MM.1S (cell line): ENCODE data around the gene RUFY2.

Experiments
- CTCF ChIP-seq: fragments of 300-600 bp; sonication (generic); IDR thresholded peaks from 2 replicates; pipeline ENCODE4 v1.5.1; 2016; ENCODE audit warnings: antibody characterized with exemption, low read length, mixed read lengths
- EZH2 ChIP-seq: fragments of 300-600 bp; sonication (generic); optimal IDR thresholded peaks from 2 replicates; pipeline ENCODE3; 2017; ENCODE audit warnings: low read depth, mild to moderate bottlenecking, antibody characterized with exemption, low read length, mixed read lengths
- EZH2phosphoT487 ChIP-seq: fragments of 300-600 bp; sonication (generic); IDR thresholded peaks from 2 replicates; pipeline ENCODE4 v1.6.1; 2018; ENCODE audit warnings: antibody characterized with exemption, low read length

DNA sequence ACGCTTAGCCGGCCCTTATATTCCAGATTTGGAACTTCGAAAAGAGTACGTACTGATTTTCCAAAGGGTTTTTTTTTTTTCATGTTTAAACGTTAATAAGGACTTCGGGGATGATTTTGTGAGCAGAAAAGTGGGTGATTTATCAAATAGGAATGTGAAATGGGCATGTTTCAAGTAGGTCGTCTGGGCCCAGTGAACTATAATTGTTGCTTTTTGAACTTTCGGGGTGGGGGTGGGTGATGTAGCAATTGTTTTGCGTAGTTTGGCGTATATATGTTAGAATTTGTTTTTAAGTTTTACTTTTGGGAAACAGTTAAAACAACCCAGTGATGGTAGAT is 74.0 kb downstream of the RUFY2 start:
- TF ChIP-seq CTCF (no peak), EZH2 (no peak), EZH2phosphoT487 (no peak)
